PC-9 (cell line): Measurements from ENCODE around the gene CIRBP.

Source experiments
- EZH2 ChIP-seq: fragments of 200-600 bp; sonication (generic); IDR thresholded peaks from 2 replicates; pipeline ENCODE4 v1.8.0; 2017; ENCODE audit warnings: antibody characterized with exemption, low read depth
- TF ChIP-seq, protein P1 (sequence below): fragments of 200-600 bp; sonication (generic); conservative IDR thresholded peaks from 2 replicates; pipeline ENCODE4 v1.6.1; 2017; ENCODE audit warnings: mixed run types, antibody characterized with exemption, mild to moderate bottlenecking, moderate library complexity

DNA sequence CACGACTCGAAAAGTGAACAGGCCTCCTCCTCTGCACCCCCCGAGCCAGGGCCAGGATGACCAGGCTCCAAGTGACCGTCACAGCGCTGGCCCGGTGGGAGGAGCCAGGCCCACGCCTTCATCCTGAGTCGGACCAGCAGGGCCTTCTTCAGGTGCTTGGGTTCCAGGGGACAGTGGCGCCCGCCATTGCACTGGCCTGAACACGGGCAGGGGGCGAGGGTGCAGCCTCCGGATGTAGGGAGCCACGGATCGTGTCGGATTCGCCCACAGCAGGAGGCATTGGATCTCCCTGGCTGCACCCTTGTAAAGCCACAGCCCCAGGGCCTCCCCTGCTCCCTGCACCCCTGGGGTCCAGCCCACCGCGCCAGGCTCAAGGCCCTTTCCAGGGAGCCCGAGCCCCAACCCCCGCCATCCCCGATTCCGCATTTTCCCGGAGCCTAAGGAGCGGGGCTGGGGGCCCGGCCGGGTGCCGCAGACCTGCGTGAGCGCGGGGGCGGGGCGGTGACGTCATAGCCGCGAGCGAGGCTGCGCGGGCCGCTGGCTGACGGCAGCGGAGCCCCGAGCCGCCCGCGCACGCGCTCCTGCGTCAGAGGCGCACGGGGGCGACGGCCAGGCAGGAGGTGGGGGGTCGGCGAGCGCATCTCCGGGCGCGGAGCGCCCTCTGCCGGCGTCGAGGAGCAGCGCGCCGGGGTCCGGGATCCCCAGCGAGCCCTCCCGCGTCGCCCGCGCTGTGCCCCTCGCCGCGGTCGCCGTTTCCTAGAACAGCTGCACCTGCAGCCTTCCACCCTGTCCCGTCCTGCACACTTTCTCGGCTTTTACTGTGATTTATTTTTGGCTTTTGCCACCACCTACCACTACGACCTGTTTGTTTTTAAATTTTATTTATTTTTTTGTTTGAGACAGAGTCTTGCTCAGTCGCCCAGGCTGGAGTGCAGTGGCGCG, 29.1 kb upstream of the CIRBP start:
- TF ChIP-seq, protein P1, sequence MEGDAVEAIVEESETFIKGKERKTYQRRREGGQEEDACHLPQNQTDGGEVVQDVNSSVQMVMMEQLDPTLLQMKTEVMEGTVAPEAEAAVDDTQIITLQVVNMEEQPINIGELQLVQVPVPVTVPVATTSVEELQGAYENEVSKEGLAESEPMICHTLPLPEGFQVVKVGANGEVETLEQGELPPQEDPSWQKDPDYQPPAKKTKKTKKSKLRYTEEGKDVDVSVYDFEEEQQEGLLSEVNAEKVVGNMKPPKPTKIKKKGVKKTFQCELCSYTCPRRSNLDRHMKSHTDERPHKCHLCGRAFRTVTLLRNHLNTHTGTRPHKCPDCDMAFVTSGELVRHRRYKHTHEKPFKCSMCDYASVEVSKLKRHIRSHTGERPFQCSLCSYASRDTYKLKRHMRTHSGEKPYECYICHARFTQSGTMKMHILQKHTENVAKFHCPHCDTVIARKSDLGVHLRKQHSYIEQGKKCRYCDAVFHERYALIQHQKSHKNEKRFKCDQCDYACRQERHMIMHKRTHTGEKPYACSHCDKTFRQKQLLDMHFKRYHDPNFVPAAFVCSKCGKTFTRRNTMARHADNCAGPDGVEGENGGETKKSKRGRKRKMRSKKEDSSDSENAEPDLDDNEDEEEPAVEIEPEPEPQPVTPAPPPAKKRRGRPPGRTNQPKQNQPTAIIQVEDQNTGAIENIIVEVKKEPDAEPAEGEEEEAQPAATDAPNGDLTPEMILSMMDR = peak; percentile 53
- TF ChIP-seq EZH2 = no peak
